GM12878 (cell line): Measurements from ENCODE around the gene UGT1A6. TPM values are rescaled to one million over a fixed set of nuclear protein-coding genes. Genes with fewer than 3 reads are reported as not detected.

ENCODE experiments used
- ATAC-seq: fragments of 200-7000 bp; cut with Tn5 transposase; 3 replicates; pipeline ENCODE4 v1.9.1; 2020; ENCODE audit warnings: mild to moderate bottlenecking, moderate library complexity
- BruUV-seq: library from RNA; stranded (reverse); fragments of 400-500 nt; replicated peaks from 2 replicates; lab custom pipeline; 2021; lab: Mats Ljungman, UMichigan
- CTCF ChIA-PET: fragments of 300-600 bp; sonication (Branson Sonifier 250); formaldehyde crosslinking; extraction: SDS; loops from one replicate; lab custom pipeline; 2021; ENCODE audit warnings: inconsistent platforms; lab: Yijun Ruan, JAX
- POLR2A ChIA-PET: fragments of 350-600 bp; formaldehyde crosslinking; extraction: SDS; loops from one replicate; lab custom pipeline; 2021; ENCODE audit warnings: inconsistent platforms; lab: Charles Lee
- RAD21 ChIA-PET: fragments of 300-600 bp; sonication (Branson Sonifier 250); formaldehyde crosslinking; loops from one replicate; lab custom pipeline; 2023; ENCODE audit warnings: antibody characterized with exemption; ENCODE audit not compliant: unreplicated experiment; lab: Charles Lee
- SMC1A ChIA-PET: fragments of 300-600 bp; sonication (Branson Sonifier 250); formaldehyde crosslinking; loops from one replicate; lab custom pipeline; 2023; ENCODE audit not compliant: unreplicated experiment, uncharacterized antibody; lab: Charles Lee
- DNase-seq: peaks from one replicate; pipeline ENCODE4 v3.0.0-alpha.2; 2011; ENCODE audit warnings: low read depth, low spot score
- FAIRE-seq: peaks from 3 replicates; lab custom pipeline; 2011; peaks lifted over from hg19 to GRCh38; lab: Jason Lieb, UNC
- H2AFZ ChIP-seq: 2 replicates; pipeline ENCODE4 v1.6.0; 2011; ENCODE audit warnings: low read depth, low read length, control low read depth; ENCODE audit not compliant: control insufficient read depth
- H3K27ac ChIP-seq: 2 replicates; pipeline ENCODE4 v1.5.1; 2011; ENCODE audit warnings: control low read depth; ENCODE audit not compliant: control insufficient read depth, insufficient read depth
- H3K27me3 ChIP-seq, 2 experiments: replicated peaks in 1 of 2; 2 replicates each; pipeline versions ENCODE4 v1.6.0 to v1.6.1; 2011; ENCODE audit warnings: low read length in 1 of 2; ENCODE audit not compliant: control insufficient read depth in 2 of 2, insufficient read depth in 2 of 2
- H3K36me3 ChIP-seq, 2 experiments: 2 replicates each; pipeline ENCODE4 v1.5.1; 2011; ENCODE audit warnings: low read length in 1 of 2; ENCODE audit not compliant: control insufficient read depth in 2 of 2, insufficient read depth in 2 of 2
- H3K4me1 ChIP-seq: 2 replicates; pipeline ENCODE4 v1.6.1; 2011; ENCODE audit warnings: mild to moderate bottlenecking, low read length, moderate library complexity, mixed read lengths; ENCODE audit not compliant: control insufficient read depth, insufficient read depth
- H3K4me2 ChIP-seq: 2 replicates; pipeline ENCODE4 v1.6.0; 2011; ENCODE audit warnings: control low read depth; ENCODE audit not compliant: control insufficient read depth, insufficient read depth
- H3K4me3 ChIP-seq: fragments of 200-600 bp; sonication (generic); 2 replicates; pipeline ENCODE4 v1.5.1; 2016
- H3K79me2 ChIP-seq: 2 replicates; pipeline ENCODE4 v1.6.0; 2011; ENCODE audit warnings: low read length; ENCODE audit not compliant: control insufficient read depth, insufficient read depth
- H3K9ac ChIP-seq: 2 replicates; pipeline ENCODE4 v1.8.0; 2011; ENCODE audit warnings: low read length, control low read depth, mixed read lengths; ENCODE audit not compliant: control insufficient read depth, insufficient read depth
- H3K9me3 ChIP-seq: replicated peaks from 3 replicates; pipeline ENCODE4 v1.5.1; 2011; ENCODE audit warnings: mild to moderate bottlenecking, low read length; ENCODE audit not compliant: control insufficient read depth, insufficient read depth
- H4K20me1 ChIP-seq: 2 replicates; pipeline ENCODE4 v1.6.0; 2011; ENCODE audit not compliant: control insufficient read depth, insufficient read depth
- EGR1 ChIP-seq, 2 experiments: IDR thresholded peaks; 1 replicate in 1 of 2; 2 replicates in 1 of 2; pipeline ENCODE4 v1.6.1; 2011 to 2012; ENCODE audit warnings: low read depth in 2 of 2, low read length in 2 of 2, borderline replicate concordance in 1 of 2, mild to moderate bottlenecking in 1 of 2, moderate library complexity in 1 of 2
- RAD51 ChIP-seq: fragments of 450-650 bp; IDR thresholded peaks from 2 replicates; pipeline ENCODE4 v1.6.1; 2016; ENCODE audit warnings: moderate library complexity, mild to moderate bottlenecking, inconsistent platforms
- RELA ChIP-seq: fragments of 450-650 bp; IDR thresholded peaks from 2 replicates; pipeline ENCODE4 v1.8.0; 2014; ENCODE audit warnings: borderline replicate concordance; ENCODE audit not compliant: partially characterized antibody
- SIX5 ChIP-seq: IDR thresholded peaks from 2 replicates; pipeline ENCODE4 v1.6.1; 2011; ENCODE audit warnings: mild to moderate bottlenecking, low read depth, low read length, moderate library complexity; ENCODE audit not compliant: severe bottlenecking
- ZSCAN29 ChIP-seq: fragments of 450-650 bp; IDR thresholded peaks from 2 replicates; pipeline ENCODE4 v1.6.1; 2017; ENCODE audit warnings: mild to moderate bottlenecking, moderate library complexity
- ZZZ3 ChIP-seq: IDR thresholded peaks from 2 replicates; pipeline ENCODE4 v1.6.1; 2011; ENCODE audit warnings: low read depth; ENCODE audit not compliant: control insufficient read depth, insufficient read length
- WGBS: methylation state at CpG from one replicate; pipeline ENCODE4 v1.1.6; 2016; ENCODE audit warnings: low lambda C conversion rate; ENCODE audit not compliant: insufficient replicate concordance, insufficient coverage; ENCODE audit errors: missing lambda C conversion rate; 5-methylcytosine and 5-hydroxymethylcytosine counted together
- in situ Hi-C: fragments of 300-500 bp; cut with MboI; formaldehyde crosslinking; loops from 9 replicates; pipeline ENCODE4 v1.14.3; 2018; ENCODE audit warnings: mixed read lengths
- intact Hi-C: fragments of 100-400 bp; cut with micrococcal nuclease; formaldehyde crosslinking; loops from one replicate; pipeline ENCODE4 v1.14.2; 2022; ENCODE audit not compliant: unreplicated experiment
- polyA plus RNA-seq, 11 experiments: library from polyadenylated mRNA; depleted of rRNA in 4 of 11; unstranded in 6 of 11; stranded (reverse) in 5 of 11; fragments of >200 nt; fragmentation: Nextera tagmentation in 4 of 11; fragmentation: Illumina TruSeq in 1 of 11; extraction: Ambion mirVana in 4 of 11; extraction: Trizol in 1 of 11; gene quantifications; 1 replicate in 1 of 11; 2 replicates in 10 of 11; pipeline versions ENCODE4 v1.2.1 to v1.2.3, GENCODE V29; 2011 to 2016; ENCODE audit warnings: inconsistent platforms in 2 of 11, missing spikeins in 2 of 11, low read depth in 1 of 11
- total RNA-seq, 4 experiments: library from RNA; depleted of rRNA in 3 of 4; stranded (reverse); fragments of >200 nt in 3 of 4; fragmentation: Illumina TruSeq in 1 of 4; extraction: Trizol in 1 of 4; gene quantifications; 2 replicates each; pipeline versions ENCODE4 v1.2.1 to v1.2.3, GENCODE V29; 2013 to 2021
- TF ChIP-seq, protein P1 (sequence below): fragments of 450-650 bp; IDR thresholded peaks from 2 replicates; pipeline ENCODE4 v1.6.1; 2017; ENCODE audit warnings: mild to moderate bottlenecking, low read depth, inconsistent platforms; ENCODE audit not compliant: poor library complexity, severe bottlenecking
- TF ChIP-seq, protein P2 (sequence below): fragments of 450-650 bp; conservative IDR thresholded peaks from 2 replicates; pipeline ENCODE4 v1.6.1; 2017; ENCODE audit warnings: mild to moderate bottlenecking, moderate library complexity
- TF ChIP-seq, protein P3 (sequence below): IDR thresholded peaks from 2 replicates; pipeline ENCODE4 v1.6.1; 2012; ENCODE audit warnings: improper control_type of control experiment, low read depth, low read length; ENCODE audit not compliant: insufficient replicate concordance

Gene UGT1A6
- total and polyA plus RNA-seq, 10 of the 15 experiments (the other 5 are each of a cell fraction or from before 2014, with no cell fraction given): not detected

DNA sequence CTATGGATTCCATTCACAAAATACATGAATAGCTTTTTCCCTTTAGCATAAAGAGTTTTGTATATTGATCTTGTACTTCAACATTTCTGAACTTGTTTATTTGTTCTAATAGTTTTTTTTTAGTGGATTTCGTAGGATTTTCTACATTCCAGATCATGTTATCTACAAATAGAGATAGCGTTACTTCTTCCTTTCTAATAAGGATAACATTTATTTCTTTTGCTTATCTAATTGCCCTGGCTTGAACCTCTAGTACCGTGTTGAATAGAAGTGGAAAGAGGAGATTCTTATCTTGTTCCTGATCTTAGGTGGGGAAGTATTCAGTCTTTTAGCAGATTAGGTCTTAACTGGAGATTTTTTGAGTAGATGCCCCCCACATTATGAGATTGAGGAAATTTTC lies 9.5 kb downstream of the UGT1A6 start:
- Histone ChIP-seq H3K4me1 (no peaks in the 10 kb centered on the region), H3K9me3 (no peaks in the 10 kb centered on the region), H2AFZ (no peak overlapping the region), H3K4me3 (no peak overlapping the region), H3K36me3 (no peaks in the 10 kb centered on the region), H4K20me1 (no peaks in the 10 kb centered on the region), H3K27me3 (no peaks in the 10 kb centered on the region), H3K27ac (no peak overlapping the region), H3K79me2 (no peaks in the 10 kb centered on the region), H3K4me2 (no peak overlapping the region), H3K9ac (no peak overlapping the region)
- WGBS: 35% methylated on average over 3 of the region's 3 CpGs
- in situ Hi-C loops (no loop called here), intact Hi-C loops (no loop called here)
- CTCF ChIA-PET: no interaction called here
- FAIRE-seq (no peak), ATAC-seq (no peak), DNase-seq (no peak)
- POLR2A ChIA-PET: no interaction called here
- RAD21 ChIA-PET: no interaction called here
- SMC1A ChIA-PET: no interaction called here
- TF ChIP-seq, protein P1, sequence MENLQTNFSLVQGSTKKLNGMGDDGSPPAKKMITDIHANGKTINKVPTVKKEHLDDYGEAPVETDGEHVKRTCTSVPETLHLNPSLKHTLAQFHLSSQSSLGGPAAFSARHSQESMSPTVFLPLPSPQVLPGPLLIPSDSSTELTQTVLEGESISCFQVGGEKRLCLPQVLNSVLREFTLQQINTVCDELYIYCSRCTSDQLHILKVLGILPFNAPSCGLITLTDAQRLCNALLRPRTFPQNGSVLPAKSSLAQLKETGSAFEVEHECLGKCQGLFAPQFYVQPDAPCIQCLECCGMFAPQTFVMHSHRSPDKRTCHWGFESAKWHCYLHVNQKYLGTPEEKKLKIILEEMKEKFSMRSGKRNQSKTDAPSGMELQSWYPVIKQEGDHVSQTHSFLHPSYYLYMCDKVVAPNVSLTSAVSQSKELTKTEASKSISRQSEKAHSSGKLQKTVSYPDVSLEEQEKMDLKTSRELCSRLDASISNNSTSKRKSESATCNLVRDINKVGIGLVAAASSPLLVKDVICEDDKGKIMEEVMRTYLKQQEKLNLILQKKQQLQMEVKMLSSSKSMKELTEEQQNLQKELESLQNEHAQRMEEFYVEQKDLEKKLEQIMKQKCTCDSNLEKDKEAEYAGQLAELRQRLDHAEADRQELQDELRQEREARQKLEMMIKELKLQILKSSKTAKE: no peak
- TF ChIP-seq, protein P2, sequence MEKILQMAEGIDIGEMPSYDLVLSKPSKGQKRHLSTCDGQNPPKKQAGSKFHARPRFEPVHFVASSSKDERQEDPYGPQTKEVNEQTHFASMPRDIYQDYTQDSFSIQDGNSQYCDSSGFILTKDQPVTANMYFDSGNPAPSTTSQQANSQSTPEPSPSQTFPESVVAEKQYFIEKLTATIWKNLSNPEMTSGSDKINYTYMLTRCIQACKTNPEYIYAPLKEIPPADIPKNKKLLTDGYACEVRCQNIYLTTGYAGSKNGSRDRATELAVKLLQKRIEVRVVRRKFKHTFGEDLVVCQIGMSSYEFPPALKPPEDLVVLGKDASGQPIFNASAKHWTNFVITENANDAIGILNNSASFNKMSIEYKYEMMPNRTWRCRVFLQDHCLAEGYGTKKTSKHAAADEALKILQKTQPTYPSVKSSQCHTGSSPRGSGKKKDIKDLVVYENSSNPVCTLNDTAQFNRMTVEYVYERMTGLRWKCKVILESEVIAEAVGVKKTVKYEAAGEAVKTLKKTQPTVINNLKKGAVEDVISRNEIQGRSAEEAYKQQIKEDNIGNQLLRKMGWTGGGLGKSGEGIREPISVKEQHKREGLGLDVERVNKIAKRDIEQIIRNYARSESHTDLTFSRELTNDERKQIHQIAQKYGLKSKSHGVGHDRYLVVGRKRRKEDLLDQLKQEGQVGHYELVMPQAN: no peak
- no peak for TF ChIP-seq EGR1 (IDR thresholded peaks at IDR 0.05; ENCODE audit: borderline replicate concordance in 1 of 2, low read depth in 2 of 2, low read length in 2 of 2)
- no peak for TF ChIP-seq SIX5
- TF ChIP-seq RELA: no peak
- TF ChIP-seq ZZZ3: no peak
- TF ChIP-seq, protein P3, sequence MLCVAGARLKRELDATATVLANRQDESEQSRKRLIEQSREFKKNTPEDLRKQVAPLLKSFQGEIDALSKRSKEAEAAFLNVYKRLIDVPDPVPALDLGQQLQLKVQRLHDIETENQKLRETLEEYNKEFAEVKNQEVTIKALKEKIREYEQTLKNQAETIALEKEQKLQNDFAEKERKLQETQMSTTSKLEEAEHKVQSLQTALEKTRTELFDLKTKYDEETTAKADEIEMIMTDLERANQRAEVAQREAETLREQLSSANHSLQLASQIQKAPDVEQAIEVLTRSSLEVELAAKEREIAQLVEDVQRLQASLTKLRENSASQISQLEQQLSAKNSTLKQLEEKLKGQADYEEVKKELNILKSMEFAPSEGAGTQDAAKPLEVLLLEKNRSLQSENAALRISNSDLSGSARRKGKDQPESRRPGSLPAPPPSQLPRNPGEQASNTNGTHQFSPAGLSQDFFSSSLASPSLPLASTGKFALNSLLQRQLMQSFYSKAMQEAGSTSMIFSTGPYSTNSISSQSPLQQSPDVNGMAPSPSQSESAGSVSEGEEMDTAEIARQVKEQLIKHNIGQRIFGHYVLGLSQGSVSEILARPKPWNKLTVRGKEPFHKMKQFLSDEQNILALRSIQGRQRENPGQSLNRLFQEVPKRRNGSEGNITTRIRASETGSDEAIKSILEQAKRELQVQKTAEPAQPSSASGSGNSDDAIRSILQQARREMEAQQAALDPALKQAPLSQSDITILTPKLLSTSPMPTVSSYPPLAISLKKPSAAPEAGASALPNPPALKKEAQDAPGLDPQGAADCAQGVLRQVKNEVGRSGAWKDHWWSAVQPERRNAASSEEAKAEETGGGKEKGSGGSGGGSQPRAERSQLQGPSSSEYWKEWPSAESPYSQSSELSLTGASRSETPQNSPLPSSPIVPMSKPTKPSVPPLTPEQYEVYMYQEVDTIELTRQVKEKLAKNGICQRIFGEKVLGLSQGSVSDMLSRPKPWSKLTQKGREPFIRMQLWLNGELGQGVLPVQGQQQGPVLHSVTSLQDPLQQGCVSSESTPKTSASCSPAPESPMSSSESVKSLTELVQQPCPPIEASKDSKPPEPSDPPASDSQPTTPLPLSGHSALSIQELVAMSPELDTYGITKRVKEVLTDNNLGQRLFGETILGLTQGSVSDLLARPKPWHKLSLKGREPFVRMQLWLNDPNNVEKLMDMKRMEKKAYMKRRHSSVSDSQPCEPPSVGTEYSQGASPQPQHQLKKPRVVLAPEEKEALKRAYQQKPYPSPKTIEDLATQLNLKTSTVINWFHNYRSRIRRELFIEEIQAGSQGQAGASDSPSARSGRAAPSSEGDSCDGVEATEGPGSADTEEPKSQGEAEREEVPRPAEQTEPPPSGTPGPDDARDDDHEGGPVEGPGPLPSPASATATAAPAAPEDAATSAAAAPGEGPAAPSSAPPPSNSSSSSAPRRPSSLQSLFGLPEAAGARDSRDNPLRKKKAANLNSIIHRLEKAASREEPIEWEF: no peak
- TF ChIP-seq ZSCAN29: no peak
- TF ChIP-seq RAD51: no peak
- BruUV-seq: no TSS peak
